Renal pelvis (tissue), 4 donors: Measurements from ENCODE around the gene RPS6KA1. TPM values are rescaled to one million over a fixed set of nuclear protein-coding genes. Genes with fewer than 3 reads are reported as not detected.
"Not testable (repeated sequence)": the region's sequence is repeated elsewhere in the genome, so short reads cannot be mapped to it uniquely, and the experiment has no call there.

Experiments used
- DNase-seq: peaks from one replicate; pipeline ENCODE4 v3.0.0-alpha.2; 2013
- polyA plus RNA-seq, 3 donors: library from polyadenylated mRNA; unstranded; fragments of 120-200 nt; gene quantifications; one replicate each; pipeline ENCODE4 v1.2.1, GENCODE V29; 2013; ENCODE audit not compliant: insufficient read length in 3 of 3

RPS6KA1 gene
- polyA plus RNA-seq, 3 donors: 21.2 to 24.5 (median 22.2) TPM

GRCh38 chr1:26552720-26553119 is 23.2 kb downstream of the RPS6KA1 start:
- DNase-seq: no peak

- no peak for DNase-seq
Measured at GRCh38 chr1:26553942-26554682, 24.6 kb downstream of the RPS6KA1 start.

GRCh38 chr1:26554781-26555180 is 25.2 kb downstream of the RPS6KA1 start:
- no peak for DNase-seq

- no peak for DNase-seq
Measured at GRCh38 chr1:26555550-26555981, 26.0 kb downstream of the RPS6KA1 start.

GRCh38 chr1:26556111-26556510 is 26.6 kb downstream of the RPS6KA1 start:
- DNase-seq: no peak

- no peak for DNase-seq
Measured at GRCh38 chr1:26557008-26557407, 27.4 kb downstream of the RPS6KA1 start.

GRCh38 chr1:26558685-26559048 is 29.1 kb downstream of the RPS6KA1 start:
- no peak for DNase-seq

- no peak for DNase-seq
Measured at GRCh38 chr1:26560403-26560780, 30.8 kb downstream of the RPS6KA1 start.

- no peak for DNase-seq
Measured at GRCh38 chr1:26570287-26570686, 40.7 kb downstream of the RPS6KA1 start.

- DNase-seq: no peak
Measured at GRCh38 chr1:26571381-26571780, 41.8 kb downstream of the RPS6KA1 start.

GRCh38 chr1:26574018-26574417 is 44.5 kb downstream of the RPS6KA1 start:
- no peak for DNase-seq

- no peak for DNase-seq
Measured at GRCh38 chr1:26574719-26575251, 45.2 kb downstream of the RPS6KA1 start.

- DNase-seq: no peak
Measured at GRCh38 chr1:26575348-26575747, 45.8 kb downstream of the RPS6KA1 start.

- no peak for DNase-seq
Measured at GRCh38 chr1:26578167-26578566, 48.6 kb downstream of the RPS6KA1 start.

- DNase-seq: no peak
Measured at GRCh38 chr1:26579681-26580111, 50.1 kb downstream of the RPS6KA1 start.

GRCh38 chr1:26580116-26580515 is 50.6 kb downstream of the RPS6KA1 start:
- DNase-seq: no peak

GRCh38 chr1:26581287-26581651 is 51.7 kb downstream of the RPS6KA1 start:
- DNase-seq: no peak

- no peak for DNase-seq
Measured at GRCh38 chr1:26582053-26582835, 52.7 kb downstream of the RPS6KA1 start.

GRCh38 chr1:26582836-26583460 is 53.4 kb downstream of the RPS6KA1 start:
- no peak for DNase-seq

GRCh38 chr1:26583646-26584485 is 54.3 kb downstream of the RPS6KA1 start:
- no peak for DNase-seq

GRCh38 chr1:26584588-26584987 is 55.0 kb downstream of the RPS6KA1 start:
- not testable (repeated sequence) for DNase-seq

GRCh38 chr1:26585471-26585870 is 55.9 kb downstream of the RPS6KA1 start:
- DNase-seq: no peak
